HepG2 (cell line): ENCODE data around the gene CALU. TPM values are rescaled to one million over a fixed set of nuclear protein-coding genes. Genes with fewer than 3 reads are reported as not detected.

ENCODE experiments used
- AGO2 ChIP-seq: fragments of 200-400 bp; formaldehyde crosslinking; optimal IDR thresholded peaks from 2 replicates; pipeline ENCODE3; 2017; ENCODE audit warnings: mild to moderate bottlenecking, low read depth, low read length, moderate library complexity
- GPBP1L1 ChIP-seq: sonication (generic); formaldehyde crosslinking; IDR thresholded peaks from 2 replicates; pipeline ENCODE4 v1.5.0; 2020; ENCODE audit warnings: mild to moderate bottlenecking, missing genetic modification reagents
- HNF1B ChIP-seq: sonication (generic); formaldehyde crosslinking; IDR thresholded peaks from 2 replicates; pipeline ENCODE4 v1.5.1; 2020; ENCODE audit warnings: mild to moderate bottlenecking, moderate library complexity, missing genetic modification reagents
- KAT2B ChIP-seq: fragments of 150-350 bp; IDR thresholded peaks from 2 replicates; pipeline ENCODE4 v1.6.1; 2014; ENCODE audit warnings: low read depth, low read length, borderline replicate concordance
- MYC ChIP-seq: sonication (generic); formaldehyde crosslinking; IDR thresholded peaks from 2 replicates; pipeline ENCODE4 v1.9.0; 2021; ENCODE audit warnings: missing genetic modification reagents, borderline replicate concordance
- NR1H2 ChIP-seq: sonication (generic); formaldehyde crosslinking; IDR thresholded peaks from 2 replicates; pipeline ENCODE4 v1.8.1; 2022; ENCODE audit warnings: low read depth, missing genetic modification reagents, borderline replicate concordance
- PITX1 ChIP-seq: sonication (generic); formaldehyde crosslinking; IDR thresholded peaks from 2 replicates; pipeline ENCODE4 v1.5.1; 2020; ENCODE audit warnings: mild to moderate bottlenecking, missing genetic modification reagents
- TERF1 ChIP-seq: sonication (generic); formaldehyde crosslinking; IDR thresholded peaks from 2 replicates; pipeline ENCODE4 v1.8.0; 2022; ENCODE audit warnings: mild to moderate bottlenecking, missing genetic modification reagents, moderate library complexity
- ZBTB40 ChIP-seq, 2 experiments: fragments of 450-650 bp in 1 of 2; sonication (generic) in 1 of 2; formaldehyde crosslinking in 1 of 2; IDR thresholded peaks; 2 replicates each; pipeline versions ENCODE4 v1.6.1 to v1.8.0; 2016 to 2022; ENCODE audit warnings: antibody characterized with exemption in 1 of 2, mild to moderate bottlenecking in 1 of 2, missing genetic modification reagents in 1 of 2
- ZKSCAN5 ChIP-seq: sonication (generic); formaldehyde crosslinking; IDR thresholded peaks from 2 replicates; pipeline ENCODE4 v1.5.1; 2020; ENCODE audit warnings: mild to moderate bottlenecking, missing genetic modification reagents
- ZNF329 ChIP-seq: sonication (generic); formaldehyde crosslinking; IDR thresholded peaks from 2 replicates; pipeline ENCODE4 v1.9.0; 2021; ENCODE audit warnings: low read depth, mild to moderate bottlenecking, missing genetic modification reagents
- ZNF441 ChIP-seq: sonication (generic); formaldehyde crosslinking; IDR thresholded peaks from 2 replicates; pipeline ENCODE4 v1.7.0; 2021; ENCODE audit warnings: missing genetic modification reagents, borderline replicate concordance
- ZNF549 ChIP-seq: sonication (generic); formaldehyde crosslinking; IDR thresholded peaks from 2 replicates; pipeline ENCODE4 v1.5.0; 2020; ENCODE audit warnings: missing genetic modification reagents
- ZNF619 ChIP-seq: sonication (generic); formaldehyde crosslinking; IDR thresholded peaks from 2 replicates; pipeline ENCODE4 v1.4.0; 2020; ENCODE audit warnings: mild to moderate bottlenecking, missing genetic modification reagents
- ZNF772 ChIP-seq: sonication (generic); formaldehyde crosslinking; IDR thresholded peaks from 2 replicates; pipeline ENCODE4 v1.5.0; 2020; ENCODE audit warnings: mild to moderate bottlenecking, missing genetic modification reagents
- ZNF879 ChIP-seq: sonication (generic); formaldehyde crosslinking; IDR thresholded peaks from 2 replicates; pipeline ENCODE4 v1.8.1; 2023; ENCODE audit warnings: missing genetic modification reagents
- polyA plus RNA-seq, 8 experiments: library from polyadenylated mRNA; depleted of rRNA in 3 of 8; stranded (reverse) in 7 of 8; unstranded in 1 of 8; fragments of >200 nt; fragmentation: Illumina TruSeq in 4 of 8; extraction: Trizol in 4 of 8; gene quantifications; 2 replicates each; pipeline versions ENCODE4 v1.2.1 to v1.2.3, GENCODE V29; 2011 to 2016; ENCODE audit warnings: low read depth in 4 of 8, missing spikeins in 1 of 8, mixed read lengths in 1 of 8; ENCODE audit not compliant: insufficient read depth in 1 of 8
- total RNA-seq, 5 experiments: library from RNA; depleted of rRNA; stranded (reverse); fragments of >200 nt; fragmentation: Illumina TruSeq; extraction: Trizol; gene quantifications; 2 replicates each; pipeline ENCODE4 v1.2.3, GENCODE V29; 2016; ENCODE audit warnings: low read depth in 1 of 5
- TF ChIP-seq, protein P1 (sequence below): IDR thresholded peaks from 2 replicates; pipeline ENCODE4 v1.6.1; 2012; ENCODE audit warnings: inconsistent platforms

The CALU gene
- total and polyA plus RNA-seq, 2 of the 13 experiments (the other 11 are each of a cell fraction or from before 2014, with no cell fraction given) = 198 to 252 TPM

DNA sequence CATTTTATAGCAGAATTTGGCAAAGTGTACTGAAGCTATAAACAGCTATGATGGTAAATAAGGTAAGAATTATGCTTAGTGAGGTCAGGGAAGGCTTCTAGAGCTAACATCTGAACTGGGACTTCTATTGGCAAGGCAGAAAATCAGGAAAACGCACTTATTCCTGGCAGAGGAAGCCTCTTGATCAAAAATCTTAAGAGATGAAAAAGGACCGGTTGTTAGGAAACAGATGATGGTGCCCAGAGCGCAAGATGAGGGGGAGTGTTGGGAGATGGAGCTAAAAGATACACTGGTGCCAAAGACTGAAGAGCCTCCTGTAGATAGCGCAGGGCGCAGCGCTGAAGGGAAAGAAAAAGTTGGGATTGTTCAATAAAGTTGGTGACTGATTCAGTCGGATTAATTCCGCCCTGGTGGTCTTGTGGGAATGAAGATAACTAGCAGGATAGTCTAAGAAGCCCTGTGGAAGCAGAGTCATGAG lies 550 bp upstream of the CALU start (continued):
- TF ChIP-seq ZBTB40 (IDR thresholded peaks at IDR 0.05) = no peak
- peak; percentile 56 for TF ChIP-seq ZBTB40 (CRISPR knock-in tag; IDR thresholded peaks at IDR 0.05)
- TF ChIP-seq, protein P1, sequence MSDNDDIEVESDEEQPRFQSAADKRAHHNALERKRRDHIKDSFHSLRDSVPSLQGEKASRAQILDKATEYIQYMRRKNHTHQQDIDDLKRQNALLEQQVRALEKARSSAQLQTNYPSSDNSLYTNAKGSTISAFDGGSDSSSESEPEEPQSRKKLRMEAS = no peak
- TF ChIP-seq PITX1 (CRISPR knock-in tag) = no peak
- no peak for TF ChIP-seq ZNF772 (CRISPR knock-in tag)
- no peak for TF ChIP-seq KAT2B
- no peak for TF ChIP-seq ZNF549 (CRISPR knock-in tag)
- TF ChIP-seq ZNF441 (CRISPR knock-in tag) = no peak
- no peak for TF ChIP-seq AGO2
- no peak for TF ChIP-seq MYC (CRISPR knock-in tag)
- no peak for TF ChIP-seq NR1H2 (CRISPR knock-in tag)
- TF ChIP-seq ZNF329 (CRISPR knock-in tag) = no peak
- no peak for TF ChIP-seq ZKSCAN5
- TF ChIP-seq ZNF879 (CRISPR knock-in tag) = no peak
- TF ChIP-seq GPBP1L1 (CRISPR knock-in tag) = no peak
- TF ChIP-seq TERF1 = 0 out of 2 replicates have a peak, but pooled peaks have one; percentile 18
- no peak for TF ChIP-seq ZNF619 (CRISPR knock-in tag)
- TF ChIP-seq HNF1B = peak; percentile 60; the same call in 1 of the 2 replicates
